ENCODE measurements around the gene LCOR.
"Not testable (repeated sequence)": the region's sequence is repeated elsewhere in the genome, so short reads cannot be mapped to it uniquely, and the experiment has no call there.

LCOR gene

GRCh38 chr10:96935148-96935547 lies 103.0 kb downstream of the LCOR start:
- no peak for DNase-seq (ENCODE audit: low read depth in 2 of 2)

GRCh38 chr10:96935810-96936209 lies 103.7 kb downstream of the LCOR start:
- no peak for DNase-seq (ENCODE audit: low read depth in 2 of 2)

GRCh38 chr10:96943161-96943560 lies 111.1 kb downstream of the LCOR start:
- DNase-seq (ENCODE audit: low read depth in 2 of 2), result not testable (repeated sequence)

- DNase-seq (ENCODE audit: low read depth in 2 of 2), result no peak
These were observed 114.9 kb downstream of the LCOR start for GRCh38 chr10:96947036-96947435.

- no peak for DNase-seq (ENCODE audit: low read depth in 2 of 2)
These were observed 117.1 kb downstream of the LCOR start for GRCh38 chr10:96949039-96949683.

GRCh38 chr10:96951954-96952353 lies 119.9 kb downstream of the LCOR start:
- no peak for DNase-seq (ENCODE audit: low read depth in 2 of 2)

GRCh38 chr10:96955794-96956193 lies 123.7 kb downstream of the LCOR start:
- no peak for DNase-seq (ENCODE audit: low read depth in 2 of 2)

GRCh38 chr10:96958071-96958470 lies 126.0 kb downstream of the LCOR start:
- no peak for DNase-seq (ENCODE audit: low read depth in 2 of 2)

GRCh38 chr10:96959733-96960132 lies 127.6 kb downstream of the LCOR start:
- DNase-seq (ENCODE audit: low read depth in 2 of 2), result no peak

- no peak for DNase-seq (ENCODE audit: low read depth in 2 of 2)
These were observed 128.8 kb downstream of the LCOR start for GRCh38 chr10:96960872-96961271.

GRCh38 chr10:96964131-96964530 lies 132.0 kb downstream of the LCOR start:
- DNase-seq (ENCODE audit: low read depth in 2 of 2), result no peak

GRCh38 chr10:96967847-96968246 lies 135.7 kb downstream of the LCOR start:
- no peak for DNase-seq (ENCODE audit: low read depth in 2 of 2)

- DNase-seq (ENCODE audit: low read depth in 2 of 2), result no peak
These were observed 136.8 kb downstream of the LCOR start for GRCh38 chr10:96968682-96969423.

- no peak for DNase-seq (ENCODE audit: low read depth in 2 of 2)
These were observed 139.2 kb downstream of the LCOR start for GRCh38 chr10:96971324-96971723.

- no peak for DNase-seq (ENCODE audit: low read depth in 2 of 2)
These were observed 140.2 kb downstream of the LCOR start for GRCh38 chr10:96972264-96972663.

- no peak for DNase-seq (ENCODE audit: low read depth in 2 of 2)
These were observed 142.0 kb downstream of the LCOR start for GRCh38 chr10:96973809-96974747.

GRCh38 chr10:96975136-96975535 lies 143.0 kb downstream of the LCOR start:
- DNase-seq (ENCODE audit: low read depth in 2 of 2), result no peak

- no peak for DNase-seq (ENCODE audit: low read depth in 2 of 2)
These were observed 146.6 kb downstream of the LCOR start for GRCh38 chr10:96978621-96979154.

- no peak for DNase-seq (ENCODE audit: low read depth in 2 of 2)
These were observed 150.2 kb downstream of the LCOR start for GRCh38 chr10:96982149-96982930.

GRCh38 chr10:96984541-96985131 lies 152.5 kb downstream of the LCOR start:
- DNase-seq (ENCODE audit: low read depth in 2 of 2), result no peak

Data from stimulated activated CD8-positive, alpha-beta memory T cell treated with anti-CD3 and anti-CD28 coated beads, Interleukin-2, amount 100 ng/mL, for 48 hours (primary cell).